ENCODE results near the gene GUCA2A.

The GUCA2A gene

GRCh38 chr1:42117214-42117613 is 47.3 kb downstream of the GUCA2A start:
- H3K4me3 ChIP-seq (IDR thresholded peaks at IDR 0.05; ENCODE audit: insufficient read depth, low read depth, low read length): no peak overlapping the region
- no peaks in the 10 kb centered on the region for H4K20me1 ChIP-seq (ENCODE audit: insufficient read depth)
- H3K27me3 ChIP-seq (ENCODE audit: insufficient read depth, low read depth): no peaks in the 10 kb centered on the region
- H3K4me1 ChIP-seq (ENCODE audit: low read depth, poor library complexity, severe bottlenecking): no peaks in the 10 kb centered on the region
- H3K79me2 ChIP-seq (ENCODE audit: insufficient read depth, low read depth): no peaks in the 10 kb centered on the region
- H3K27ac ChIP-seq: no peak overlapping the region
- no peak overlapping the region for H3K4me2 ChIP-seq
- TF ChIP-seq, protein P1, sequence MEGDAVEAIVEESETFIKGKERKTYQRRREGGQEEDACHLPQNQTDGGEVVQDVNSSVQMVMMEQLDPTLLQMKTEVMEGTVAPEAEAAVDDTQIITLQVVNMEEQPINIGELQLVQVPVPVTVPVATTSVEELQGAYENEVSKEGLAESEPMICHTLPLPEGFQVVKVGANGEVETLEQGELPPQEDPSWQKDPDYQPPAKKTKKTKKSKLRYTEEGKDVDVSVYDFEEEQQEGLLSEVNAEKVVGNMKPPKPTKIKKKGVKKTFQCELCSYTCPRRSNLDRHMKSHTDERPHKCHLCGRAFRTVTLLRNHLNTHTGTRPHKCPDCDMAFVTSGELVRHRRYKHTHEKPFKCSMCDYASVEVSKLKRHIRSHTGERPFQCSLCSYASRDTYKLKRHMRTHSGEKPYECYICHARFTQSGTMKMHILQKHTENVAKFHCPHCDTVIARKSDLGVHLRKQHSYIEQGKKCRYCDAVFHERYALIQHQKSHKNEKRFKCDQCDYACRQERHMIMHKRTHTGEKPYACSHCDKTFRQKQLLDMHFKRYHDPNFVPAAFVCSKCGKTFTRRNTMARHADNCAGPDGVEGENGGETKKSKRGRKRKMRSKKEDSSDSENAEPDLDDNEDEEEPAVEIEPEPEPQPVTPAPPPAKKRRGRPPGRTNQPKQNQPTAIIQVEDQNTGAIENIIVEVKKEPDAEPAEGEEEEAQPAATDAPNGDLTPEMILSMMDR (conservative IDR thresholded peaks at IDR 0.05; ENCODE audit: low read depth, low read length): no peak
- H3K9ac ChIP-seq: no peak overlapping the region
- no peak overlapping the region for H2AFZ ChIP-seq (ENCODE audit: low read depth)
- no peaks in the 10 kb centered on the region for H3K36me3 ChIP-seq (ENCODE audit: insufficient read depth)

- TF ChIP-seq, protein P1 (conservative IDR thresholded peaks at IDR 0.05; ENCODE audit: low read depth, low read length): no peak
- H3K9ac ChIP-seq: no peak overlapping the region
- no peak overlapping the region for H2AFZ ChIP-seq (ENCODE audit: low read depth)
- no peaks in the 10 kb centered on the region for H3K79me2 ChIP-seq (ENCODE audit: insufficient read depth, low read depth)
- no peak overlapping the region for H3K27ac ChIP-seq
- no peaks in the 10 kb centered on the region for H3K27me3 ChIP-seq (ENCODE audit: insufficient read depth, low read depth)
- no peak overlapping the region for H3K4me2 ChIP-seq
- H3K36me3 ChIP-seq (ENCODE audit: insufficient read depth): no peaks in the 10 kb centered on the region
- no peak overlapping the region for H3K4me3 ChIP-seq (IDR thresholded peaks at IDR 0.05; ENCODE audit: insufficient read depth, low read depth, low read length)
- H3K4me1 ChIP-seq (ENCODE audit: low read depth, poor library complexity, severe bottlenecking): no peaks in the 10 kb centered on the region
- no peaks in the 10 kb centered on the region for H4K20me1 ChIP-seq (ENCODE audit: insufficient read depth)
Observed at GRCh38 chr1:42114229-42114628, 50.3 kb downstream of the GUCA2A start.
